ENCODE measurements around the gene MLLT6. TPM values are rescaled to one million over a fixed set of nuclear protein-coding genes. Genes with fewer than 3 reads are reported as not detected.

The MLLT6 gene
- total RNA-seq, 4 donors from 2014 or later: 48.2 to 76.8 (median 56.3) TPM

GRCh38 chr17:38751808-38752307 lies 46.8 kb downstream of the MLLT6 start:
- in situ Hi-C loops (cut with MboI; ENCODE audit: low sequenced_read_pairs in 4 of 4): loop anchor here in 1 of 4 donors (10.0 kb wide), 1 partner anchor 53 kb away; no protein-coding TSS in a partner anchor

GRCh38 chr17:38752308-38753070 lies 47.4 kb downstream of the MLLT6 start, which contains the start of gene PSMB3:
Gene PSMB3, plus strand, starts transcription at chr17:38752741. Its CDS starts 86 bp downstream, at chr17:38752827.
- ATAC-seq: peak; percentile 97 to 98
- intact Hi-C loops (cut with DNase I; ENCODE audit: low total_unique reads): loop anchor here (1.0 to 5.0 kb wide), 6 partner anchors 22 to 118 kb away; partner anchors contain the start of genes CISD3, CWC25, LASP1 and PIP4K2B

More at GRCh38 chr17:38751808-38752307, 46.8 kb downstream of the MLLT6 start:
- peaks cover 28 to 34% (median 31%) of the 10 kb centered on the region in 3 donors for H3K27me3 ChIP-seq
- intact Hi-C loops (cut with DNase I; ENCODE audit: low total_unique reads): loop anchor here (1.0 to 5.0 kb wide), 6 partner anchors 22 to 119 kb away; partner anchors contain the start of genes CISD3, CWC25, LASP1 and PIP4K2B
- H3K36me3 ChIP-seq: peaks cover 0 to 26% of the 10 kb centered on the region in 2 donors
- peak overlapping the region; percentile 68 to 97 (median 84) for H3K4me3 ChIP-seq
- peaks cover 27 to 41% of the 10 kb centered on the region in 2 donors for H3K4me1 ChIP-seq
- no peaks in the 10 kb centered on the region for H3K9me3 ChIP-seq
- DNase-seq (peak in 1 of 2 donors; percentile 65), ATAC-seq (peak; percentile 12 to 24)
- no peak for TF ChIP-seq CTCF (IDR thresholded peaks at IDR 0.05 in 4 of 5, conservative IDR thresholded peaks at IDR 0.05 in 1 of 5)
- no peak for TF ChIP-seq POLR2A (IDR thresholded peaks at IDR 0.05)
- peak overlapping the region; percentile 77 to 96 (median 94) for H3K27ac ChIP-seq

GRCh38 chr17:38753071-38753506 lies 48.0 kb downstream of the MLLT6 start:
- no peak for ATAC-seq
- intact Hi-C loops (cut with DNase I; ENCODE audit: low total_unique reads): loop anchor here (2.0 to 5.0 kb wide), 3 partner anchors 72 to 118 kb away; partner anchors contain the start of genes CWC25 and LASP1
- H3K4me1 ChIP-seq: peaks cover 27 to 41% of the 10 kb centered on the region in 2 donors

More at GRCh38 chr17:38752308-38753070, 47.4 kb downstream of the MLLT6 start, which contains the start of gene PSMB3:
- Histone ChIP-seq H3K4me3 (peak within 1 kb of the TSS; percentile 75 to 97 (median 90)), H3K36me3 (peaks cover 0 to 31% of the 10 kb centered on the region in 2 donors), H3K4me1 (peaks cover 27 to 41% of the 10 kb centered on the region in 2 donors), H3K9me3 (no peaks in the 10 kb centered on the region), H3K27ac (peak within 1 kb of the TSS; percentile 92 to 96 (median 94)), H3K27me3 (peaks cover 22 to 31% (median 29%) of the 10 kb centered on the region in 3 donors)
- in situ Hi-C loops (cut with MboI; ENCODE audit: low sequenced_read_pairs in 4 of 4): loop anchor here in 1 of 4 donors (10.0 kb wide), 1 partner anchor 52 kb away; no protein-coding TSS in a partner anchor
- TF ChIP-seq CTCF (IDR thresholded peaks at IDR 0.05 in 4 of 5, conservative IDR thresholded peaks at IDR 0.05 in 1 of 5): no peak
- TF ChIP-seq POLR2A (IDR thresholded peaks at IDR 0.05): peak; percentile 53 to 85
- DNase-seq: peak; percentile 98 to 99

More at GRCh38 chr17:38753071-38753506, 48.0 kb downstream of the MLLT6 start:
- DNase-seq: no peak
- peak overlapping the region; percentile 92 to 96 (median 94) for H3K27ac ChIP-seq
- peaks cover 16 to 29% (median 25%) of the 10 kb centered on the region in 3 donors for H3K27me3 ChIP-seq
- in situ Hi-C loops (cut with MboI; ENCODE audit: low sequenced_read_pairs in 4 of 4): loop anchor here in 1 of 4 donors (10.0 kb wide), 1 partner anchor 52 kb away; no protein-coding TSS in a partner anchor
- TF ChIP-seq POLR2A (IDR thresholded peaks at IDR 0.05) (no peak), CTCF (IDR thresholded peaks at IDR 0.05 in 4 of 5, conservative IDR thresholded peaks at IDR 0.05 in 1 of 5) (no peak)
- no peaks in the 10 kb centered on the region for H3K9me3 ChIP-seq
- peak overlapping the region; percentile 75 to 97 (median 90) for H3K4me3 ChIP-seq
- peaks cover 0 to 37% of the 10 kb centered on the region in 2 donors for H3K36me3 ChIP-seq

All from gastrocnemius medialis (tissue), 4 donors.